Measurements from ENCODE around the gene GFOD1.

GFOD1 gene

GRCh38 chr6:13500915-13501314 lies 13.5 kb upstream of the GFOD1 start:
- TF ChIP-seq CTCF (conservative IDR thresholded peaks at IDR 0.05; ENCODE audit: low read length) (no peak), EZH2phosphoT487 (IDR thresholded peaks at IDR 0.05; ENCODE audit: borderline replicate concordance) (no peak)
- H3K4me3 ChIP-seq (ENCODE audit: low read length, poor library complexity, severe bottlenecking): no peak overlapping the region
- peaks cover 3% of the 10 kb centered on the region for H3K4me1 ChIP-seq (ENCODE audit: insufficient read depth, low read length, poor library complexity, severe bottlenecking)
- no peaks in the 10 kb centered on the region for H3K36me3 ChIP-seq (ENCODE audit: insufficient read depth, low read length)
- no peak overlapping the region for H3K9ac ChIP-seq (ENCODE audit: low read depth, low read length, poor library complexity, severe bottlenecking)
- no peaks in the 10 kb centered on the region for H3K79me2 ChIP-seq (ENCODE audit: insufficient read depth, low read length)
- H3K9me2 ChIP-seq (replicated peaks; ENCODE audit: low read depth, low read length): no peaks in the 10 kb centered on the region
- no peaks in the 10 kb centered on the region for H3K27me3 ChIP-seq (ENCODE audit: insufficient read depth, low read length, poor library complexity, severe bottlenecking)
- H3K9me3 ChIP-seq (ENCODE audit: insufficient read depth, low read depth, low read length): no peaks in the 10 kb centered on the region
- no peaks in the 10 kb centered on the region for H4K20me1 ChIP-seq (ENCODE audit: insufficient read depth, low read length, poor library complexity, severe bottlenecking)
- no peak overlapping the region for H2AFZ ChIP-seq (ENCODE audit: low read length)
- no peak overlapping the region for H3K4me2 ChIP-seq (ENCODE audit: low read depth, low read length, poor library complexity, severe bottlenecking)
- H3F3A ChIP-seq (ENCODE audit: low read depth): no peaks in the 10 kb centered on the region

GRCh38 chr6:13500264-13500663 lies 12.9 kb upstream of the GFOD1 start:
- H3K9me2 ChIP-seq (replicated peaks; ENCODE audit: low read depth, low read length): no peaks in the 10 kb centered on the region
- H3K9me3 ChIP-seq (ENCODE audit: insufficient read depth, low read depth, low read length): no peaks in the 10 kb centered on the region
- no peaks in the 10 kb centered on the region for H3K27me3 ChIP-seq (ENCODE audit: insufficient read depth, low read length, poor library complexity, severe bottlenecking)
- no peak overlapping the region for H2AFZ ChIP-seq (ENCODE audit: low read length)
- H3K79me2 ChIP-seq (ENCODE audit: insufficient read depth, low read length): no peaks in the 10 kb centered on the region
- no peak overlapping the region for H3K4me2 ChIP-seq (ENCODE audit: low read depth, low read length, poor library complexity, severe bottlenecking)
- no peak for TF ChIP-seq CTCF (conservative IDR thresholded peaks at IDR 0.05; ENCODE audit: low read length)
- TF ChIP-seq EZH2phosphoT487 (IDR thresholded peaks at IDR 0.05; ENCODE audit: borderline replicate concordance): no peak
- H3K4me3 ChIP-seq (ENCODE audit: low read length, poor library complexity, severe bottlenecking): no peak overlapping the region
- H3F3A ChIP-seq (ENCODE audit: low read depth): no peaks in the 10 kb centered on the region
- H3K4me1 ChIP-seq (ENCODE audit: insufficient read depth, low read length, poor library complexity, severe bottlenecking): peaks cover 3% of the 10 kb centered on the region
- no peak overlapping the region for H3K9ac ChIP-seq (ENCODE audit: low read depth, low read length, poor library complexity, severe bottlenecking)
- no peaks in the 10 kb centered on the region for H4K20me1 ChIP-seq (ENCODE audit: insufficient read depth, low read length, poor library complexity, severe bottlenecking)
- no peaks in the 10 kb centered on the region for H3K36me3 ChIP-seq (ENCODE audit: insufficient read depth, low read length)

GRCh38 chr6:13496513-13497190 lies 9.3 kb upstream of the GFOD1 start:
- 0 out of 2 replicates have a peak overlapping the region, but pooled peaks have one; percentile 8 for H2AFZ ChIP-seq (ENCODE audit: low read length)
- TF ChIP-seq CTCF (conservative IDR thresholded peaks at IDR 0.05; ENCODE audit: low read length) (no peak), EZH2phosphoT487 (IDR thresholded peaks at IDR 0.05; ENCODE audit: borderline replicate concordance) (no peak)
- H3K4me3 ChIP-seq (ENCODE audit: low read length, poor library complexity, severe bottlenecking): no peak overlapping the region

More at GRCh38 chr6:13496513-13497190, 9.3 kb upstream of the GFOD1 start:
- Histone ChIP-seq H4K20me1 (ENCODE audit: insufficient read depth, low read length, poor library complexity, severe bottlenecking) (no peaks in the 10 kb centered on the region), H3K9me2 (replicated peaks; ENCODE audit: low read depth, low read length) (no peaks in the 10 kb centered on the region), H3K4me2 (ENCODE audit: low read depth, low read length, poor library complexity, severe bottlenecking) (no peak overlapping the region), H3K79me2 (ENCODE audit: insufficient read depth, low read length) (no peaks in the 10 kb centered on the region), H3K4me1 (ENCODE audit: insufficient read depth, low read length, poor library complexity, severe bottlenecking) (no peaks in the 10 kb centered on the region), H3K9me3 (ENCODE audit: insufficient read depth, low read depth, low read length) (no peaks in the 10 kb centered on the region), H3K9ac (ENCODE audit: low read depth, low read length, poor library complexity, severe bottlenecking) (no peak overlapping the region), H3F3A (ENCODE audit: low read depth) (no peaks in the 10 kb centered on the region), H3K36me3 (ENCODE audit: insufficient read depth, low read length) (no peaks in the 10 kb centered on the region), H3K27me3 (ENCODE audit: insufficient read depth, low read length, poor library complexity, severe bottlenecking) (no peaks in the 10 kb centered on the region)
